Stimulated activated CD8-positive, alpha-beta memory T cell treated with anti-CD3 and anti-CD28 coated beads, Interleukin-4, amount 100 ng/mL, for 48 hours (primary cell): ENCODE data around the gene TKT.

Experiments used
- DNase-seq: peaks from one replicate; pipeline ENCODE4 v3.0.0-alpha.2; 2020

TKT gene

DNA sequence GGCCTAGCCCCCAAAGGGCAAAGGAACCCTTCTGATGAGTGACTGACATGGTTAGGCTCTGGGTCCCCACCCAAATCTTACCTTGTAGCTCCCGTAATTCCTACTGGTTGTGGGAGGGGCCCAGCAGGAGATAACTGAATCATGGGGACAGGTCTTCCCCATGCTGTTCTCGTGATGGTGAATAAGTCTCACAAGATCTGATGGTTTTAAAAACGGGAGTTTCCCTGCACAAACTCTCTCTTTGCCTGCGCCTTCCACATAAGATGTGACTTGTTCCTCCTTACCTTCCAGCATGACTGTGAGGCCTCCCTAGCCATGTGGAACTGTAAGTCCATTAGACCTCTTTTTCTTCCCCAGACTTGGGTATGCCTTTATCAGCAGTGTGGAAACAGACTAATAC lies 16.9 kb downstream of the TKT start:
- DNase-seq, result no peak

DNA sequence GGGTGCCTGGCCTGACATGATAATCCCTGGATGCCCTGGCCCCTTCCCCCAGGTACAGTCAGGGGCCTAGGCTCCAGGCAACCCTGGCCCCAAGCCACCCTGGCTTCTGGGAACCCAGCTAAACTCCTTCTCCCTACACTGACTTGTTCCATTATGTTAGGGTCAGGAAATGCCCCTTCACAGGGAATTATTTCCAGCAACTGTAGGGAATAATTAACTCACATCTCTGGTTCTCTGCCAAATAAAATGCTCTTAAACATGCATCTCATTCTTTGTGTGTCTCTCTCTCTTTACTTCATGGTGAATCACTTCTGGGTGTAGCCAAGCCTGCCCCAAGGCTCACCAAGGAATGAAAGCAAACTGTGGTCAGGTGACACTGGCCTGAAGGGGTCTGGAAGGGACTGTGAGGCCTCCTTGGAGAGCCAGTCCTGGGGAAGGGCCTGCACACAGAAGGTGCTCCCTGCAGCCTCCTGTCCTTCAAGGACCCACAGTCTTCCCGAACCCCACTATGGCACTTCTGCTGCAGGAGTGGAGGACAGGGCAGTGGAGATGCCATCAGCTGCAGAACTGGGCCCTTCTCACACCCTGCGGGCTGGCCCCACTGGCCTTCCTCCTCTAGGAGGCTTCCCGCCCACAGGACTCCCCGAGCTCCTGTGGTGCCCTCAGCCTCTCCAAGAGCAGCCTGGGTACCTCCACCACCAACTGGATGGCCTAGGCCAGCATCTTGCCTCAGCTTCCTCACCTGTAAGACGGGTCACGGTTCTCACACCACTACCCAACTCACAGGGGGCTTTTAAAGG lies 17.6 kb downstream of the TKT start:
- no peak for DNase-seq

DNA sequence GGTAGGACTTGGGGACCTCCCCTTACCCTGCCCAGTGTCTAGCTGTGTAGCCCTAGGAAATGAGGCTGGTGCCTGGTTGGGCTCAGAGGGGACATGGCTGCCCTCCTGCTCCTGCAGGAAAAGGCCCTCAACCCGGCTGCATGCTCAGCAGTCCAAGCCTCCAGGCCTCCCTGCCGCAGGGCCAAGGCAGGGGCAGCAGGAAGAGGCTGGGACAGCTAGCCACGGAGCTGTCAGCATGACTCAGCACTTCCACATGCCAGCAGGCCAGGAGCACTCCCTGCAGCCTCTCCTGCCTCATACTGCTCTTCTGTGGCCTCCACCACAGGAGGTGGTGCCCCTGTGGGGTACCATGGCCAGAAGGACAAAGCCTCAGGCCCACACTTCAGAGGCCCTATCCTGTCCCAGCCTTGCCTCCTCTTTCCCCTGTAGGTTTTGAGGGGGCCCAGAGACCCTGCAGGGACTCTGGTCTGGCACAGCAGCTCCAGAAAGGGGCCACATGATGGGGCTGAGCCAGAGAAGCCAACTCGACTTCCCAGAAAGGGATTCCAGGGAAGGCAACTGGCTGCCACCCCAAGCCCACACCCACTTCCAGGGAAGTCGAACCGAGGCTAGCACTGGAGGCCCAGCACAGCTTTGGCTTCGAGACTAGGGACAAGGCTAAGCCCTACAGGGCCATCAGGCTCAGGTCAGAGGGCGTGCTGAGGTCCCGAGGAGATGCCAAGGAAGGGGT lies 19.5 kb downstream of the TKT start:
- no peak for DNase-seq

DNA sequence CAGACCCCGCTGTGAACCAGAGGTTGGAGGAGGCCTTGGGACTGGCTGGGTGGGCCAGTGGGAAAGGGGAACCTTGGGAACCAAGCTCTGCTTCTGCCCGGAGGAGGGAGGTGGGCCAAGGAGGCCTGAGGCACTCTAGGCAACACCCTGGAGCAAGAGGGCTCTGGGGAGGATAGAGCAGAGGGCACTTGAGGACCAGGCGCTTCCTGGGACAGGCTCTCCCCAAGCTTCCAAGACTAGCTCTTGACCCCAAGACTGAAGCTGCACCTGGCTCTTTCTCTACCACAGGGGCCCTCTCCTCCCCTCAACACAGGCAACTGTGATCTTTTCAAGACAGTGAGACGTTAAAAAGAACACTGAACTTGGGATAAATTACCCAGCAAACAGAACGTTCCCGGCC lies 20.3 kb downstream of the TKT start:
- no peak for DNase-seq

DNA sequence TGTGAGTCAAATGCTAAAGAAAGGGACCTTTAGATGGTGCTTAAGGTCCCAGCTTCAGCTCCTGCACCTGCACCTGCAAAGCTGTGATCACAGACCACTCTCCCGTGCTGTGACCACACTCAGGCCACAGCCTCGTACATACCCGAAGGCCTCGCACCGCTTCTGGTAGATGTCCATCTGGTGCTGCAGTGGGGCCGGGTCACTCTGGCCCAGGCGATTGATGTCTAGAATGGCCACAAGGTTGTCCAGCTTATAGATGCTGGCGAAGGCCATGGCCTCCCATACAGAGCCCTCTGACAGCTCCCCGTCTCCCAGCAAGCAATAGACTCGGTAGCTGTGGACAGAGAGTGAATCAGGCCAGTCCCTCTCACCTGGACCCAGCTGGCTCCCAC lies 21.0 kb downstream of the TKT start:
- DNase-seq, result no peak

DNA sequence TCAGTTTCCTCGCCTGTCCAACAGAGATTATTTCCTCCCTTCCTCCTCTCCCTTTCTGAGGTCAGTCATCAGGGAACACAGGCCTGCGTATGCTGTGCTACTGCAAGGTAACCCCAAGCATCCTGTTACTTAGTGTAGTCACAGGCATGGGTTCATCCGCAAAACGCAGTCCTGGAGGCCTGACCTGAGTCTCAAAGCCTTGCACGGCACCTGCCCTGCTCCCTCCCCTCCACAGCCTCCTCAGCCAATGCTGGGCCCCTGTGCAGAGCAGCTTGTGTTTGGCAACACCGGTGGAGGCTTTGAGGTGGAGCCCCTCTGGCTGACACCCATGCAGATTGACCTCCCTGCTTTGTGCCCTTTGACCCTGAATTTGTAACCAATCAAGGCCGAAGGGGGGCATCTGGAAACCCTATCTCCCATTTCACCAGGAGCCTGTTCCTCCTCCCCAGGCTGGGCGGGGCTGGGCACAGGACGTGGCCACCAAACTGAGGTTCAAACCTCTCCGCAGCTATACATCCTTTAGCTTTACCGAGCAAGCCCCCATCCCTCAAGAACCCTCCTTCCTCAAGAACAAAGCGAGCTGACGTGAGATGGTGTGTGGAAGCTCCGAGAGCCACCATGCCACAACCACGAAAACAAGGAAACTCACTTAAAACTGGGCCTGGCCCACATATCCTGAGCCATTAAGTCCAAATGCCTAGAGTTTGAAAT lies 21.5 kb downstream of the TKT start:
- no peak for DNase-seq

DNA sequence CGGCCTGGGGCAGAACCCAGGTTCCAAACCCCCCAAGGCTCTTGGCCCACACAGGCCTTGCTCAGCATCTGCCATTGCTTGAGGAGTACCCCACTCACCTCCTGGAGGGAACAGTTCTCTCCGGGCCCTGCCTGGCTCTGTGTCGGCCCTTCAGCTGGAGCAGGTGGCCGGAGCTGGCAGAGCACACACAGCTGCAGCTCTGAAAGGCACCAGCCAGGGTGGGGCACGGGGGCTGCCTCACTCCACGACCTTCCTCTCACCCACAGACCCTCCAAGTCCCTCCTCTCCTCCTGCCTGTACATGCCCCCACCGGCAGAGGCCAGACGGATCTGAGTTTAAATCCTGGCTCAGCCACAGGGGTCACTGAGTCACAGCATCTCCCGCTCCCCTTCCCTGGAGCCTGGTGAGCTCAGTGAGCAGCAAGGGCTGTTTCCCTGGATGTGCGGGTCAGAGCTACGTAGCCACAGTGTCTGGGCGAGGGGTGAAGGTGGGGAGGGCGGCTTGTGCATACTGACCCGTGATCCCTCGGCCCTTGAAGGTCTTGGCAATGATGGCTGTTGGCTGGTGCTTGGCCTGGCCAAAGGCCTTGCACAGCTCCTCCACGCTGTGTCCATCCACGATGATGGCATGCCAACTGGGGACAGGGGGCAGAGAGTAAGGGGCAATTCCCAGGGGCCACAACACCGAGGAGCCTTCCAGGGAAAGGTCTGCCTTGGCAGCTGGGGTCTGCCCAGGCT lies 23.0 kb downstream of the TKT start:
- no peak for DNase-seq

DNA sequence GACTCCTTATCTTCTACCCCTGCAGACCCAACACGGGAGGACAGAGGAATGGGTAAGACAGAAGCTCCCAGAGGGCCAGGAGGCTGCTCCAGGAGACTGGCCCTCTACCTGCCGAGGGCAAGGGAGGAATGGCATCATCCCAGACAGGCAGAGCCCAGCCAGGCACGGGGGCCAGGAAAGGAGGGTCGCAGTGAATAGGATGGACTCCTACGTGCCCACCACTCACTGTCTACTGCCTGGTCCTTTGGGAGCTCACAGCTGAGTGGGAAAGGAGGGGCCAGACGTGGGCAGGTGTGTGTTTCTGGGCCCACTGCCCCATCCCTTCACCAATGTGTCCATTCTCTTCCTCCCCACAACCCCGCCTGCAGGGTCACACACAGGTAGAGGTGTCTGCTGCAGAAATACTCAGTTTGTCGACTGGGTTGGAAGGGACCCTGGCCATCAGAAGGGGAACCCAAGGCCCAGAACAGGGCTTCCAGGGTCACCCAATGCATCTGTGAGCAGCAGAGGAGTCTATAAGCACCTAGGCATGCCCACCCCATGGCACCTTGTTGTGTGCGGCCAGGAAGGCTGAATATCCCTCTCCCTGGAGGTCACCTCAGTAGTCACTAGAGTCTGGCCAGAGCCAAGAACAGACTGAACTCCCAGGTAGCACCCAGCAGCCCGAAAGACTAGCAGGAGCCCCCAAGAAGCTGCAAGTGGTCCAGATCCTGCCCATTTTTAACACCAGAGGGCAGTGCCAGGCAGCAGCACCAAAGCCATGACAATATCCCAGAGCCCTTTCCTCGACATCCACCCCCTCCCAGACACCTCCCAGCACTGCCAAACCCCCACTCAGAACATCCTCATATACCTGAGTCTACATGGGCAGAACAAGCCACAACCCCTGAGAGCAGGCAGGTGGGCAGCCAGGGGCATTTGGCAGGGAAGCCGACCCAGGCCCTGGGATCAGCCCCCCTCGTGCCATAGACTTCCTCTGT lies 24.0 kb downstream of the TKT start:
- no peak for DNase-seq

DNA sequence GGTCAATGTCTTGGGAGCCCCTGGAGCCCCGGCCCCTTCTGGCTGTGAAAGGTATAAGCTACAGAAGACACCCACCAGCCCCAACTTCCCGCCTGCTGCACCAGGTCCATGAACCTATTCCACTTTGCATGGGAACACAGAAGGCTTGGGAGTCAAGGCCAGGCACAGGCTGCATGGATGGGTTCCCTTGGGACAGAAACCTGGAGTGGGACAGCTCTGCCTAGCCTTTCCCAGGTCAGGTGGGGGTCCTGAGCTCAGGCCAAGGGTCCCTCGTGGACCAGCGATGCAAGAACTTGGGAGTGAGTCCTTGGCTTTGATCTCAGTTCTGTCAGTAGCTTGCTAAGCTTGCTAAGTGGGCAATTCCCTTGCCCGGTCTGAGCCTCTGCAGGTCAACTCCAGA lies 25.0 kb downstream of the TKT start:
- DNase-seq, result no peak

DNA sequence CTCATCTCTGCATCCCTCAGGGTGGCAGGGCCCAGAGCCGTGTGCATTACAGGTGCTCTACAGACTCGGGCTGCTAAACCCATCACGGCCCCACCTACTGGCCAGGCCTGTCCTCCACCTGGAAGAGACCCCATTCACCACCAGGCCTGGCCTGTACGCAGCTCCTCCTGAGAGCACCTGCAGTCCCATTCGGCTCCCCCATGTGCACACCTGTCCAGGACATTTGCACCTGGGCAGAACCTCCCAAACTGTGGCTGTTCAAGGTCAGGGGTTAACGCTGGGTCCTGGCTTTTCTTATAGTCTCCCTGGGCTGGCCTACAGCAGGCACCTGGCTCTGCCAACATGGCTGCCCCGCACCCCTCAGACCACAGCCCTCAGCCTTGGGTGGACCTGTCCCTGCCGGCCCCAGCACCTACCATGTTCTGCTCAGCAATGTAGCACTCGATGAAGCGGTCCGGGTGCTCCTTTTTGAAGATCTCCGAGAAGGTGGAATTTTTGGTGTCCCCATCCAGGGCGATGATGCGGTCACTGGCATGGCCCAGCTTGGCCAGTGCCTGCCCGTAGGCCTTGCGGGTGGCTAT lies 25.7 kb downstream of the TKT start:
- DNase-seq, result no peak

DNA sequence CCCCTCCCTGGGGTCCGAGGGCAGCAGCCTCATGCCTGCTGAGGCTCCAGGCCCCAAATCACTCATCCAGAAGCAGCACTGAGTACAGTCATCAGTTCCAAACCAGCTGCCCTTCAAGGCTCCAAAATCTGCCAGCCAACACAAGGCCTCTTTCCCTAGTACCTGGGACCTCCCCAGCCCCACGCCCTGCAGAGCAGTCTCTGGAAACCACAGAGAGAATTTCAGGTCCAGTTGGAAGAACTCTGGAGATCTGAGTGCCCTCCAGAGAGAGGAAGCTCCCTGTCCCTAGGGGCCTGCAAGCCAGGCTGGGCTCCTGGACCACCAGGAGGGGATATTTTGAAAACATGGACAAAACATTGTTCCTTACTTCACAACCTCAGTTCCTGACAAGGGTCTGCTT lies 26.2 kb downstream of the TKT start:
- no peak for DNase-seq

DNA sequence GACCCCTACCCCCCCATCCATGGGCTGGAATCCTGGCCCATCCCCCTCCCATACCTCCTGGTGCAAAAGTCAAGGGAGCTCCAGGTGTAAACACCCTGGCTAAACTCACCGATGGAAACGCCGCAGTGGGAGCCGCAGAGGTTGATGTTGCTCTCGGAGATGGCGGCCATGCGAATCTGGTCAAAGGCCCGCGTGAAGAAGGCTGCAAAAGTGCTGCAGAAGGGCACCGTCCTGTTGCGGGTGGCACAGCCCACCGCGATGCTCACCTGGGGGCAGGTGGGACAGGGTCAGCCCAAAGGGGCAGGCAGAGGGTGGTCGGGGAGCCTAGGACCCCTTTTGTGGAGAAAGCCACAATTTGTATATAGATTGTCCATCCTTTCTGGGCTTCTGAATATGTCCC lies 26.7 kb downstream of the TKT start:
- DNase-seq, result no peak

DNA sequence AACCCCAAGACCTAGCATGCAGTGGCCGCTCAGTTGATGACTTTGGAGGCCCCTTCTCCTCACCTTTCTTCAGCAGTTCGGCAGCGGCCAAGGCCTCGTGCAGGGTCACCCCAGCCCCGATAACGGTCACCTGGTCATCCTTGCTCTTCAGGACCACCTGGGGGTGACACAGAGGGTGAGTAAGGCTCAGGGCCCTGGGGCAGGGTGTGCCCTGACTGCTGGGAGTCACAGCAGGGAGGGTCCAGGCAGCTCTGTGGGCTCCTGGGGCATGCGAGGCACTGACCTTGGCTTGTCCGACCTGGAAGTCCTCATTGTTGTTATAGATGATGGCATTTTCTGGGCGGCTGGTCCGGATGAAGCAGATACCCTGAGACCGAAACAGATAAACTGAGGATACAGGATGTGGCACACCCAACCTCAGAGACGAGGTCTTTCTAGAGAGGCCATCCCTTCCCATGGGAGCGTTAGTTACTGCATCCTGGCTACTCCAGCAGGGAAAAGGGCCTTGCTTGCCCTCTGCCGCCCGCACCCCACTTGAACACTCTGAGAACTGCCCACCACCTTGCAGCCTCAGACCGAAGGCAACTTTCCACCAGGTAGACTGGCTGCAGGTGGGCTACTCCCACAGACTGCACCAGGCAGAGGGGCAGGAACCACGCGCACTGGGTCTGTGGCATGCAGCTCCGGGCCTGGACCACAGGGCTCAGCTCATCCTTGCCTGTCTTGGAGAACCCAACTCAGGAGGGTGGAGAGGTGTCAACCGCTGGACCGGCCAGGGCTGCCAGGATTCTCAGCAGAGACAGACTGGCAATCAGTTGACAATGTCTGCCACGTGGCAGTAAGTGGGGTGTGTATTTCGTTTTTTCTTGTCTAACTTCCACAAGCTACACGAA lies 27.6 kb downstream of the TKT start:
- no peak for DNase-seq

DNA sequence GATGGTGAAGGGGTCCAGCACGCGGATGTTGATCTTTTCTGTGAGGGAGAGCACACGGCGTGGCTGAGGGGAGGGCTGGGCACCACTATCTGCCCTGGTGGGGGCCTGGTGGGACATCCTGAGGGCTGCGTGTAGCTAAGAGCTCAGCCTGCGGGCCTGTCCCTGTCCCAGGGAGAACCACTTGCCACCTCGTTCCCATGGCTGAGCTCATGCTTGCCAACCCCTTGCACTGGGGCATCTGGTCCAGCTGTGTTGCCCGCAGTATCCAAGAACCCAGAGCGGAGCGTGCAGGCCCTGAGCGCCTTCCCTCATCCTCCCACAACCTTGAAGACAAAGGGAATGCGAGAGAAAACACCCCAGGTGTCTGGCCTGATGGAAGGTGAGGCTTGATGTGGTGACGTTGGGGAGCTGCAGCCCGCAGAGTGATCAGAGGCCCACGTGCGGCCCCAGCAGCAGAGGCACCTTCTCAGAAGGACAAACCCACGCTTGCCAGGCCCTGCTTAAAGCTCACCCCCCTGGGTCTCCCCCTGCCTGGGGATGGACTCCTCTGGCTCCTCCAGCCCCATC lies 28.9 kb downstream of the TKT start:
- DNase-seq, result no peak

DNA sequence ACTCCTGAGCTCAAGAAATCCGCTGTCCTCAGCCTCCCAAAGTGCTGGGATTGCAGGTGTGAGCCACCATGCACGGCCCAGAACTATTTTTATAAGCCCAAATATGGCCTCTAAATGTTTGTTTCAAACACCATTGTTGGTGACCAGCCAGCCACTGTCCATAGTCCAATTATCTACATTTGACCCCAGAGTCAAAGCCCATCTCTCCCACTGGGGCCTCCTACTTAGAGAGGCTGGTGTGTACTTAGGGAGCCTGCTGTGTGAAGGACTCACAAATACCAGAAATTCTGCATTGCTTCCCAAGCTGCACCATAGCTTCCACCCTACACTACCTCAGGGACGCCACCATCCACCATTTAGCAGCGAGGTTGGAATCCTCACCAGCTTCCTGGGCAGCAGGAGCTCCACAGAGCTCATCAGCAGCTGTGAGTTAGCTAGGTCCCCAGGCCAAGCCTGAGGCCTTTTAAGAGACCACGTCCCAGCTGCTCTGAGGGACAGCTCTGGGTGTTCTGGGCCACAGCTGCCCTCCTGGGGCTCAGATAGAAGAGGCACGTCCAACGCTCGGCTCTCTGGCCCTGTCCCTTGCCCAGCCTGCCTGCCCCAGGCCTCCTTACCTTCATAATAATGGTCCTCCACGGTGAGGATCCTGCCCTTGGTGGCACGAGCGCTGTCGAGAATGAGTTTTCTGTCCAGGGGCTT lies 29.5 kb downstream of the TKT start:
- no peak for DNase-seq

DNA sequence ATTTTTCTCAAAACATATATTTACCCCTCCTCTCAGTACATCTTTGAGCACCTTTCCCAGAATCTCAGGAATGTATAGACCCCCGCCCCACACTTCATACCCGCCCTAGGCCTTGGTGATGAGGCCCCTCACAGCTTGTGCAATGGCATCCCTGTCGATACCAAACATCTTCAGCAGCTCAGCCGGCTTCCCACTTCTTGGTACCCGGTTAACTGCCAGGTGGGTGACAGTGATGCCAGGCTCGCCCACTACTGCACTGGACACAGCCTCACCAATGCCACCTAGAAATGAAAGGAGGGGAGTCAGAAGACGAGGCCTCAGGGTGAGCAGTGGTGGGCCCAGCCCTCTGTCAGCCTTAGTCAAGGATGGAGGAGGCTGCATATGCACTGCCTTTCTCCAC lies 30.2 kb downstream of the TKT start:
- DNase-seq, result no peak

DNA sequence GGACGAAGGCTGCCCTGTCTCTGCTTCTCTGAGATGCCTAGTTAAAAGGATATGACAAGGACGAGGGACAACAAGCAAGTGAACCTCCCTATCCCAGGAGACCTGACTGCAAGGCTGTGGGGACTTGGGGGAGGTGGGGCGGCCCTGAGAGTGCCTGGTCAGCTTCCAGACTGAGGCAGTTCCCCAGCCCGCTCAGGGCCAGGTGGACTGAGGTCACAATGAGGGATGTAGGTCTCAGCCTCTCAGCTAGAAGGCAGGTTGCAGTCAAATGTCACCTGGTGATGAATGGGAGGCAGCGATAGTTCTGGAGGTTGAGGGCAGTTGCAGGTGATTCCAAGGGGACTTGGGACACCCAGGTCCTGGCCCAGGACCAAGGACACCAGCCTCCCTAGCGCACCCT lies 30.6 kb downstream of the TKT start:
- DNase-seq, result no peak

DNA sequence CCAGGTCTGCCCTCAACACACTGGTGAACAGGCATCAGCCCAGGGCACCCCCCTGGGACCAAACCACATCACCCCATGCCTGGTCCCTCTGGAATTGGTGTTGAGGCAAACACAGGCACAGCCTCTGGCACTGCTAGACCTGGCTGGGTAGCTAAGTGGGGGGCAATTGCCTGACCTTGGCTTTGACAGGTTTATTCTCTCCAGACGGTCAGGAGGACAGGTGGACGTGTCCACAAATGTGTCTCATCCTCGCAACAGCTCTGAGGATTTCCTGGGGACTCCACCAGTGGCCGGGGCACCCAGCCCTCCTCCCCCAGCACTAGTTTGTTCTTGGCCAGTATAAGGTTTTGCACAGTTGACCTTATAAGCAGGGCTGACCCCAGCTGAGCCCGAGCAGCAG lies 31.3 kb downstream of the TKT start:
- DNase-seq, result no peak

DNA sequence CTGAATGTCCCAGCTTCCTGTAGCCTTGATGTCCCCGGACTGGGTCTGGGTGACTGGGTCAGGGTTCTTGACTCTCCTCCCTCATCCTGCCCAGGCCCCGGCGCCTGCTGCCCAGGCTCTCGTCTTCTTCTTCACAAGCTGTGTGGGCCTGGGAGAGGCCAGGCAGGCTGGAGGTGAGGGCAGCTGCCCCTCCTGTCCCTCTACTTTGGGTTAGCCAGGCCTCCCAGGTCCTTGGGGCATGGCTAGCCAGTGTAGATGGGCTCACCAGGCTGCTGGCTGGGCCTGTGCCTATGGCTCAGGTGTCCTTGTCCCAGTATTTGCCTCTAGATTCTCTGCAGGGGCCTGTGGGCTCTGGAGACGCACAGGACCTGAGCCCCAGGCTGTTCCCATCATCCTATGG lies 31.8 kb downstream of the TKT start:
- DNase-seq, result no peak

DNA sequence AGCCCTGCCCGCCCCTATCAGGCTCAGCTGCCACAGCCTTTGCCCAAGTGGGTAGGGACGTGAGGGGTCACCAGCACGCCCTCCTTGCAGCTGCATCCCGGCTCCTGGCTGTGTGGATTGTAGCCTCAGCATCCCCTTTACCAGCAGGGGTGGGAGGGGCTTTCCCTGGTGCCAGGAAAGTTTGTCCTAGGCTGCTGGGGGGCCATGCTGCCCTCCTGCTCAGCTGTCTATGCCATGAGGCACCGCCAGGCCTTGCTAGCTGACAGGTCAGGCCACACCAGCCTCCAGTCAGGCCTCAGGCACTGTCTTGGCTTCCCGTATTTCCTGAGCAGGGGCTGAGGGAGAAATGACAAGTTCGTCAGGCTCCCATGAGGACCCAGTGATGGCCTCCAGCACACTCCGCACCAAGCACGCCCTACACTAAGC lies 32.3 kb downstream of the TKT start:
- DNase-seq, result no peak
